Natural killer cell (primary cell): ENCODE data around the gene CLNK. TPM values are rescaled to one million over a fixed set of nuclear protein-coding genes. Genes with fewer than 3 reads are reported as not detected.

Experiments
- ATAC-seq, 3 donors: fragments of 150-1000 bp in 2 of 3; fragments of 200-7000 bp in 1 of 3; cut with Tn5 transposase; 1 replicate in 1 of 3; 2 replicates in 2 of 3; pipeline ENCODE4 v1.10.0; 2021; ENCODE audit warnings: mild to moderate bottlenecking in 2 of 3, moderate library complexity in 2 of 3
- DNase-seq, 2 donors: peaks; one replicate each; pipeline versions ENCODE4 v3.0.0 to v3.0.0-alpha.2; 2013 to 2021; ENCODE audit warnings: mixed read lengths in 1 of 2
- H3K27ac ChIP-seq: one replicate; pipeline ENCODE4 v1.5.1; 2013; ENCODE audit warnings: mild to moderate bottlenecking, low read length
- H3K27me3 ChIP-seq: one replicate; pipeline ENCODE4 v1.6.1; 2013; ENCODE audit warnings: low read length; ENCODE audit not compliant: control insufficient read depth, insufficient read depth
- H3K36me3 ChIP-seq: one replicate; pipeline ENCODE4 v1.6.1; 2013; ENCODE audit warnings: low read length; ENCODE audit not compliant: control insufficient read depth, insufficient read depth
- H3K4me1 ChIP-seq: one replicate; pipeline ENCODE4 v1.6.1; 2013; ENCODE audit warnings: low read length; ENCODE audit not compliant: control insufficient read depth, insufficient read depth
- H3K4me3 ChIP-seq: one replicate; pipeline ENCODE4 v1.5.1; 2013; ENCODE audit warnings: low read length
- H3K9me3 ChIP-seq: one replicate; pipeline ENCODE4 v1.6.1; 2013; ENCODE audit warnings: low read length; ENCODE audit not compliant: control insufficient read depth, insufficient read depth
- H3K27ac Mint-ChIP-seq, 2 donors: one replicate each; pipeline ENCODE4 v1.8.0; 2022; ENCODE audit warnings: mild to moderate bottlenecking in 2 of 2, mixed read lengths in 2 of 2, moderate library complexity in 1 of 2
- H3K27me3 Mint-ChIP-seq, 2 donors: one replicate each; pipeline ENCODE4 v1.8.0; 2022; ENCODE audit warnings: low read depth in 2 of 2, mixed read lengths in 2 of 2
- H3K36me3 Mint-ChIP-seq: one replicate; pipeline ENCODE4 v1.8.0; 2022; ENCODE audit warnings: mixed read lengths
- H3K4me1 Mint-ChIP-seq, 2 donors: one replicate each; pipeline ENCODE4 v1.8.0; 2022; ENCODE audit warnings: mixed read lengths in 2 of 2
- H3K4me3 Mint-ChIP-seq: one replicate; pipeline ENCODE4 v1.8.0; 2022; ENCODE audit warnings: mild to moderate bottlenecking, moderate library complexity, mixed read lengths
- H3K9me3 Mint-ChIP-seq, 2 donors: one replicate each; pipeline ENCODE4 v1.8.0; 2022; ENCODE audit warnings: mixed read lengths in 2 of 2
- CTCF ChIP-seq: fragments of 200-600 bp; IDR thresholded peaks from one replicate; pipeline ENCODE4 v1.8.0; 2022; ENCODE audit warnings: antibody characterized with exemption
- WGBS: methylation state at CpG from one replicate; pipeline ENCODE4 v1.1.7; 2013; ENCODE audit warnings: missing lambda C conversion rate; ENCODE audit not compliant: insufficient coverage; 5-methylcytosine and 5-hydroxymethylcytosine counted together
- intact Hi-C: fragments of 100-400 bp; cut with micrococcal nuclease; formaldehyde crosslinking; loops from one replicate; pipeline ENCODE4 v1.14.2; 2022
- total RNA-seq, 4 donors: library from RNA; stranded (reverse); fragments of 120-200 nt in 1 of 4; gene quantifications; one replicate each; pipeline versions ENCODE4 v1.2.3 to v1.2.4, GENCODE V29; 2013 to 2022

The CLNK gene
- total RNA-seq, 3 donors from 2014 or later (not counting 1 experiment from before 2014, with no cell fraction given), result 1.00 to 1.1 (median 1.0) TPM

DNA sequence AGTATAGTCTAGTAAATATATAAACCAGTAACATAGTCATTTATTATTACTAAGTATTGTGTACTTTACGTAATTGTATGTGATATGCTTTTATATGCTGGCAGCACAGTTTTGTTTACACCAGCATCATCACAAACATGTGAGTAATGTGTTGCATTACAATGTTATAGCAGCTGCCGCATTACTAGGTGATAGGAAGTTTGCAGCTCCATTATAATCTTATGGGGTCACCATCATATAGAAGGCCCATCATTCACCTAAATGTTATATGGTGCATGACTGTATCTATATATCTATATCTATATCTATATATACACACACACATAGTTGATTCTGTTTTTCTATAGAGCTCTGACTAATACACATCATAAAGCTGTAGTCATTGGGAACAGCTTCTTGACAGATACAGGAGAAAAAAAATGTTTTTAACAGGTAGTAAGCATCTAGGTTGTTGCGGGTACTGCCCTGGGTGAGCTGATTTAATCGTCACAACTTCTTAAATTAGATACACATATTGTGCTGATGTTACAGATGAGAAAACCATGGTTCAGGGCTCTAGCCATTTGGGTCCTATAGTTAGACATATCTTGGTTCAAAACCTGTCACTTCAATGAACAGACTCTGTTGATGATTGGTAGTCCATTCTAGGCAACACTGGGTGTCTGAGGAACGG, 77.9 kb downstream of the CLNK start:
- no peak overlapping the region for H3K4me3 Mint-ChIP-seq
- H3K27ac Mint-ChIP-seq, result no peak overlapping the region
- Histone ChIP-seq H3K4me1 (no peaks in the 10 kb centered on the region), H3K27ac (no peak overlapping the region), H3K4me3 (no peak overlapping the region), H3K9me3 (no peaks in the 10 kb centered on the region), H3K27me3 (no peaks in the 10 kb centered on the region), H3K36me3 (no peaks in the 10 kb centered on the region)
- 50% methylated on average over 2 of the region's 5 CpGs for WGBS
- no peaks in the 10 kb centered on the region for H3K9me3 Mint-ChIP-seq
- DNase-seq (no peak), ATAC-seq (no peak)
- peaks cover 0 to 11% of the 10 kb centered on the region in 2 donors for H3K27me3 Mint-ChIP-seq
- intact Hi-C loops, result no loop called here
- no peaks in the 10 kb centered on the region for H3K4me1 Mint-ChIP-seq
- no peaks in the 10 kb centered on the region for H3K36me3 Mint-ChIP-seq
- TF ChIP-seq CTCF, result no peak

DNA sequence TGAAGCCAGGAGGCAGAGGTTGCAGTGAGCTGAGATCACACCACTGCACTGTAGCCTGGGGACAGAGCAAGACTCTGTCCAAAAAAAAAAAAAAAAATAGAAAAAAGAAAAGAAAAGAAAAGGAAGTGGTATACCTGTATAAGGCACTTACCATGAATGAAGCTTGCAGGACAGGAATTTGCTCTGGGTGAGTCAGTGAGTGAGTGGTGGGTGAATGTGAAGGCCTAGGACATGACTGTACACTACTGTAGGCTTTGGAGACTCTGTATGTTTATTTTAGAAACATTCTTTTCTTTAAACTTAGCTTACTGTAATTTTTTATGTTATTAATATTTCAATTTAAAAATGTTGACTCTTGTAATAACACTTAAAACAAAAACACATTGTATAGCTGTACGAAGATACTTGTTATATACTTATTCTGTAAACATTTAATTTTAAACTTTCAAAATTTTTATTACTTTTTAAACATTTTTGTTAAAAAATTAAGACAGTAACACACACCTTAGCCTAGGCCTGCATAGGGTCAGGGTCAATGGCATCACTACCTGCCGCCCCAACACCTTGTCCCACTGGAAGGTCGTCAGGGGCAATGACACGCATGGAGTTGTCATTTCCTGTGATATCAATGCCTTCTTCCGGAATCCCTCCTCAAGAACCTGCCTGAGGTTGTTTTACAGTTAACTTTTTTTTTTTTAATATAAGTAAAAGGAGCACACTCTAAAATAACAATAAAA, 78.7 kb downstream of the CLNK start:
- DNase-seq (no peak), ATAC-seq (no peak)
- Histone ChIP-seq H3K4me1 (no peaks in the 10 kb centered on the region), H3K27ac (no peak overlapping the region), H3K36me3 (no peaks in the 10 kb centered on the region), H3K9me3 (no peaks in the 10 kb centered on the region), H3K4me3 (no peak overlapping the region), H3K27me3 (no peaks in the 10 kb centered on the region)
- Mint-ChIP-seq H3K9me3 (no peaks in the 10 kb centered on the region), H3K4me1 (no peaks in the 10 kb centered on the region), H3K4me3 (no peak overlapping the region), H3K36me3 (no peaks in the 10 kb centered on the region), H3K27me3 (peaks cover 0 to 11% of the 10 kb centered on the region in 2 donors), H3K27ac (no peak overlapping the region)
- 89% methylated on average over 3 of the region's 5 CpGs for WGBS
- TF ChIP-seq CTCF, result no peak
- intact Hi-C loops, result no loop called here

- intact Hi-C loops, result no loop called here
- no peaks in the 10 kb centered on the region for H3K36me3 ChIP-seq
- 98% methylated on average over 6 of the region's 10 CpGs for WGBS
- H3K4me3 ChIP-seq, result no peak overlapping the region
- no peaks in the 10 kb centered on the region for H3K4me1 ChIP-seq
- ATAC-seq (no peak), DNase-seq (no peak)
- H3K9me3 ChIP-seq, result no peaks in the 10 kb centered on the region
- no peak overlapping the region for H3K27ac Mint-ChIP-seq
- H3K27me3 Mint-ChIP-seq, result peaks cover 0 to 11% of the 10 kb centered on the region in 2 donors
- no peaks in the 10 kb centered on the region for H3K9me3 Mint-ChIP-seq
- no peak overlapping the region for H3K4me3 Mint-ChIP-seq
- no peak for TF ChIP-seq CTCF
- no peak overlapping the region for H3K27ac ChIP-seq
- no peaks in the 10 kb centered on the region for H3K4me1 Mint-ChIP-seq
- H3K27me3 ChIP-seq, result no peaks in the 10 kb centered on the region
- H3K36me3 Mint-ChIP-seq, result no peaks in the 10 kb centered on the region
Measured at GRCh38 chr4:10605031-10605430, 79.5 kb downstream of the CLNK start.
